Femur (tissue), 1 donor: ENCODE data around the gene HCRTR1.

Experiments used
- DNase-seq: peaks from one replicate; pipeline ENCODE4 v3.0.0-alpha.2; 2017

The HCRTR1 gene

DNA sequence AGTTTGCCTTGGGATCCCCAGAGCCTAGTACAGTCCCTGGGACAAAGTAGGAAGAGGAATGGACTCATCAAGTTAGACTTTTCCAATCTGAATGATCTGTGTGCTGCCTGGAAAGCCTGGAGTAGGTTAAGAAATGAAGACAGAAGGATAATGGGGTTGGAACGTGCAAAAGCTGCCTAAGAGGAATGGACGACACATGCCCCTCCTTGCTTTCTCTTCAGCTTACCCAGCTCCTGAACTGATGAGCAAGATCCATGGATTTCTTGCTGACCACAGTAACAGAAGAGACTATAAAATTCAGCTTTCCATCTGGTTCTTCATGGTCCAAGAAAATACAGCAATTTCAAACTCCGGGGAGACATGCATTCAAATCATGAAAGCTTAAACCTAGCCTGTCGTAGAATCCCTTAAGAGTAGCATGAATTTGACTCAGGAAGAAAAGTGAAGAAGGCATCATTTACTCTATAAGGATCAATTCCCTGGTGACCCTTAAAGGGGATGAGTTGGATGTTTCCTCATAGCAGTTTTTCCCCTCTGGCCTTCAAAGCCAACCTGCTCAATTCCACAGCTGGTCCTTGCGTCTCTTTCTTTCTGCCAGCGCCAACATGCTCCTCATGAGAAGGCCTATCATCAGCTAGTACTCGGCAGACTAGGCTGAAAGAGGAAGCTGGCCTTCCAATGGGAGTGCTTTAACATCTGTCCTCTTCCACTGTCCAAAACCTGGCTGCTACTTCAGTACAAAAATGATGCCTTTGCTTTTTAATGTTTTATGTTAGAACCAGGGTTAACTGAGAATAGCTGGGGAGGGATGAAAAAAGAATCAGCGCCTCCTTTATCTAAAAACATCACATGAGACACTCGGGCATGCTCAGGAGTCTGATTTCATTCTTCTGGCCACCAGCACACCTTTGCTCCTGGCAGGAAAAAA lies 32.9 kb downstream of the HCRTR1 start:
- DNase-seq = peak; percentile 55

GRCh38 chr1:31651089-31651420 lies 33.6 kb downstream of the HCRTR1 start:
- peak; percentile 16 for DNase-seq

GRCh38 chr1:31651766-31652165 lies 34.3 kb downstream of the HCRTR1 start:
- DNase-seq = peak; percentile 21

DNA sequence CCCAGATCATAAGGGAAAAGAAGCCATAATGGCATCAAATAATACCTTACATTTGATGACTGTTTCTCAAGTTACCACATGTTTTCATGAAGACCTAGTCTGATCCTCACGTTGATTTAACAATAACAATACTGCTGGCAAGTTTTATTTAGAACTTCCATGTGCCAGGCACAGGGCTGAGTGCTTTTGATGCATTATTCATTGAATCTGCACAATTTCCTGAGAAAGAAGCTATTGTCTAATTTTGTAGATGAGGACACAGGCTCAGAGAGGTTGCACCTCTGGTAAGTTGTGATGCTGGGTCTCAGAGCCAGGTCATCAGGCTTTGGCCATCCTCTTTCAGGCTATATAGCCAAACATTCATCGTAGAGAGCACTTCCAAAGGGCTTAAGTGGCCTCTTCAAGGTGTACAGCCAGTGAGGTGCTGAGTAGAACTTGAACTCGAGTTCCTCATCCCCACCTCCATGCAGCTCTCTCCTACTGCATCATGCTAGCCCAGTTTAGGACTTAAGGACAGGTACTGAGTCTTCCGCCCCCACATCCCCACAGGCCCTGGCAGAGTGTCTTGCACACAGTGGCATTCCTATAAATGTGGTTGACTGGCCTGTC lies 35.5 kb downstream of the HCRTR1 start:
- no peak for DNase-seq

GRCh38 chr1:31653717-31654473 lies 36.4 kb downstream of the HCRTR1 start:
- peak; percentile 17 for DNase-seq

DNA sequence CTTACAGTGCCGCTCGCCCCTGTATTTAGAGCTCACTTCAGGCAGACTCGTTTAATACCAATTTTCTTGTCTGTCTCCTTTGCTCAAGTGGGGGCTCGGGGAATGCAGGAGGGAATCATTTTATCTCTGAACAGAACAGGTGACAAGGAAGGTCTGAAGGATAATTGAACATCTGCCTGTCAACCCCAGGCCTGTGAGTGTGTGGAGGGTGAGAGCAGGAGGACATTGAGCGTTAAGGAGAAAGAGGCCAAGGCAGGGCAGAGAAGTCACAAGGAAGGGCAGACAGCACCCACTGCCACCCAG lies 36.9 kb downstream of the HCRTR1 start:
- DNase-seq = no peak

DNA sequence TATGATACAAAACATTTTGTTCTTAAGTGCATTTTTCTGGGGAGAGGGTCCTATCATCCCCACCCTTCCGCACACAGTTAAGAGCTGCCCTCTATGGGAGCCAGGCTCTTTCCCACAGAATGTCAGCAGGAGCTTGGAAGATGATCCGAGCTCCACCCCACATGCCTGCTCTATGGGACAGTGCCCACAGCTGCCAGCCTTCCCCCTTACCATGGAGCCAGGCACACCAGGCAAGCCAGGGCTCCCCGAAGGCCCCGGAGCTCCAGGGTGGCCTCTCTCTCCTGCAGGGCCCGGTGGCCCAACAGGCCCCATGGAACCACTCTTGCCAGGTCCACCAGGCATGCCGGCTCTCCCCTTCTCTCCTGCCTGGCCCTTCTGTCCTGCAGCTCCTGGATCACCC lies 37.6 kb downstream of the HCRTR1 start:
- DNase-seq = no peak

- no peak for DNase-seq
Observed at GRCh38 chr1:31655756-31656155, 38.3 kb downstream of the HCRTR1 start.

DNA sequence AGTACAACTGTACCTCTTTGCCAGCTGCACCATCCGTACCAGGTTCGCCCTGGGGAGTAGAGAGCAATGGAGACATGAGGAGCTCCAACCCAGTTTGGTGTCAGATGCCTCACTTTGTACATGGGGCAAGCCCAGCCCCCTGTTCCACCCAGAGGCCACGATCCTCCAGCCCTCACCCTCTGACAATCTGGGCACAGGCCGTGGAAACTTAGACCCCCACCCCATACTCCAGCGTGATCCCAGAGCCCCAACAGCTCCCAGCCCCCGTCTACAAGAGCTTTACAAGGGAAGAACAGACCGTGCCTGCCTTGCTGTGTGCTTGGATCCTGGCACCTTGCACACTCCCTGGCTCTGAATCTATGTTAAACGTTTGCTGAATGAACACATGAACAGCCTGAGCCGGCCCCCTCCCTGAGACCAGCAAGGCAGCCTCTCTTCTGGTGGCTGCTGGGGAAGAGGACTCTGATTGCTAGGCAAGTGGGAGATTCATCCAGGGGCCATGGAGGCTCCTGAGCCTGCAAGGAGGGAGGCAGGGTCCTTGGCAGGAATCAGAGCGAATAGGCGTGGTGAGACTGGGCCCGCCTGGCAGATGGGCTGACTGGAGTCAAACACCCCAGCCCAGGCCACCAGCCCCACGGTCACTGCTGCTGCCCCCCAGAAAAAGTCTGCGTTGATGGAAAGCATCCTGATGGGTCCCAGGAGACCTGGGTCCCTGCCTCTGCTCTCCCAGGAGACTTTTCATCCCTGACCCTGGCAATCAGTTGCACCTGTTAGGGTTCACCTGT lies 39.7 kb downstream of the HCRTR1 start:
- DNase-seq = peak; percentile 25

- DNase-seq = peak; percentile 30
Observed at GRCh38 chr1:31657972-31658510, 40.6 kb downstream of the HCRTR1 start.

- DNase-seq = peak; percentile 31
Observed at GRCh38 chr1:31658721-31659120, 41.2 kb downstream of the HCRTR1 start.

DNA sequence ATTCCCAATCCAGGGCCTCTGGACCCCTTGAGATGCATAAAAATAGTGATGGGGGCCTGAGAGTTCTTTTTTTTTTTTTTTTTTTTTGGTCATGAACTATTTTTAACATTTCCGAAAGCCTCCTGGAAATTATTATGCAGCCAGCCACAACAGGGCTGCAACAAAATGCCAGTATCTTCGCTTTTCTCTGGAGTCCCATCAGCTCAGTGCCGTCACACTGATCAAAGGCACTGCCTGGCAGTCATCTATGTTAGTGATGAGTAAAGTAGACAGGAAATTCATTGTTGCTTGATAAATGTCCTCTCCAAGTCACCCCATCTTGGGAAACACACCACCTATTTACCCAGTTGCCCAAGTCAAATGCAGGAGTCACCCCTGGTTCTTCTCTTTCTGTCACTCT lies 42.4 kb downstream of the HCRTR1 start:
- no peak for DNase-seq

GRCh38 chr1:31660871-31661455 lies 43.5 kb downstream of the HCRTR1 start:
- DNase-seq = no peak

- DNase-seq = no peak
Observed at GRCh38 chr1:31661856-31662255, 44.4 kb downstream of the HCRTR1 start.

DNA sequence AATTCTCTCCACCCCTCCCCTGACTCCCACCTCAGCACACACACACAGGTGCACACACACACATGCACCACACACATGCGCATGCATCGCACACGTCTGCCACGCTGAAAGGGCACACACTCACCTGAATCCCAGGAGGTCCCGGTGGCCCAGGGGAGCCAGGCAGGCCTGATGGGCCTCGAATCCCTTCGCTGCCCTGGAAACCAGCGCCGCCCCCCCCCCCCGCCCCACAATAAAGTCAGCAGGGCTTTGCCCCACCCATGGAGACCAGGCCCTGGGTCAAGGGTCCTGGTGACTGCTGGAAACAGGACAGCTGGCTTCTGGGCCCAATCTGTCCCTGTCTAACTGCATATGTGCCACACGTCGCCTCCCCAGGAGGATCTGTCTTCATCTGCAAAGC lies 45.0 kb downstream of the HCRTR1 start:
- DNase-seq = no peak

DNA sequence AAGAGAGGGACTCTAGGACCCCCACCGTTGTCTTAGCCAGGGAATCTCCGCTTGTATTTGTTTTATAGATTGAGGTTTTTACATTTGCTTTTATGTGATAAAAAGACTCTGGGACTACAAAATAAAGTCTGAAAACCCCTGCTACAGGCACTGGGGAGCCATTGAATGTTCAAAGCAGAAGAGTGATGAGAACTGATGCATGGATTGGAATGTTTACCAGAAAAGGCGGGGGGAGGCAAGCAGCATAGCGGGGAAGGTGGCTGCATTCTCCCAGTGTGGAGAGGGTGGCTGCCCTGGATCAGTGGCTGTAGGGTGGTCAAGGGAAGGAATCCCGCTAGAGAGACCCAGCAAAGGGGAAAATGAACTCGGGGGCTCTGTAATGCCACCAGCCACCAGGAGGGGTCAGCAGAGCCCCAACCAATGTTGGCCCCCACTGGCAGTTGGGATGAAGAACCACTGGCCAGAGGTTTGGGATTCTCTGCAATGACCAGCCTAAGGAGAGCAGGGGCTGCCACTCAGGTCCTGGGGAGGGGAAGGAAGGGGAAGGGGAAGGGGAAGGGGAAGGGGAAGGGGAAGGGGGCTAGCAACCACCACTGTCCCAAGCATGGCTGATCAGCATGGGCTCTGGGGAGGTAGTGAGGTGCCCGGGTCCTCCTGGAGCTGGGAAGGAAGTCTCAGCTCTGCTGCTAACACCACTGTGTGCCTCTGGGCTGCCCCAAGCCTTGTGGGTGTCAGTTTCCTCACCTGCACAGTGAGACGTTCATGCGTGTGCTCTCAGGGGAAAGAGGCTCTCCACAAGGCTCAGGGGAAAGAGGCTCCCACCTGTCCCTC lies 46.3 kb downstream of the HCRTR1 start:
- peak; percentile 81 for DNase-seq

DNA sequence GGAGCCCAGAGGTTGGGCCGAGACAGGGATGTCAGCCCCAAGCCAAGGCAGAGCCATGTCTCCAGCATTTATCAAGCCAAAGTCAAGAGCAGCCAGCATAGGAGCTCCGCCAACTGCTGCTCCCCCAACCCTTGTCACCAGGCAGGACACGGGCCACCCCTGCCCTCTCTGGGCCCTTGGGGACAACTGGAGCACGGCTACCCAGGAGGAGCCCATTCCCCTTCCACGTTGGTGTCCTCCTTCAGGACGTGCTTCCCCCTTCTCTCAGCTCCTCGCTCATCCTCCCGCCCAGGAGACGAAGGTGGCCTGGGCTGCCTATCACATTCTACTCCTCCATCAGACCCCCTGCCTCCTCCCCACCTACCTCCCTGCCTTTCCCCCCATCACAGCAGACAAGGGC lies 47.0 kb downstream of the HCRTR1 start:
- DNase-seq = no peak

DNA sequence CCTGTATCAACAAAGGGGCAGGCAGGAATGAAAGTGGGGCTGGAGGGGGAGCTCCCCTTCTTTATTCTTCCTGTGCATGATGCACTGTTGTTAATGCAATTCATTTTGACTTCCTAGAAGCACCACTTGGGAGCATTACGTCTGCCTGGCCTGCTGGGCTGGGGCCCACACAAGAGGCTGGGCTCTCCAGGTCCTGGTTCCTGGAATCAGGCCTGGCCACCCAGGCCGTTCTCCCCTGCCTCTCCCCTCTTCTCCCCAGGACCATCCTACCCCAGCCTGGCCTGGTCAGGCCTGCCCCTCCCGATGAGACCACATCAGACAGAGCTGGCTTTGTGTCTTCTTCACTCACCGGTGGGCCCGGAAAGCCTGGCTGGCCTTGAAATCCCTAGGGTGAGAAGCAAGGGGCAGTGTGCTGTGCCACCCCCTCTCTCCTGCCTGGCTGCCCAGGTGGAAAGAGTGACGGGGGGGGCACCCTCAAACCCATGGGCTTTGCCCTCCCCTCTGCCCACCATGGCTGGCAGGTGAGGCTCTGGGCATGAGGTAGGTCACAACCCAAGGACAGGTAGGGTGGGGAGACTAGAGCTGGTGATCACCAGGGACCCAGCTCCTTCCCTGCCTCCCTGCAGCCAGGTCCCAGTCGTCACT lies 47.9 kb downstream of the HCRTR1 start:
- peak; percentile 87 for DNase-seq

- no peak for DNase-seq
Observed at GRCh38 chr1:31666263-31666963, 48.9 kb downstream of the HCRTR1 start.

GRCh38 chr1:31667065-31667785 lies 49.7 kb downstream of the HCRTR1 start:
- no peak for DNase-seq
